BJ (cell line): ENCODE results near the gene PIK3C2G. TPM values are rescaled to one million over a fixed set of nuclear protein-coding genes. Genes with fewer than 3 reads are reported as not detected.

ENCODE experiments used
- CTCF ChIA-PET: fragments of 350-600 bp; formaldehyde crosslinking; extraction: SDS; loops from one replicate; lab custom pipeline; 2021; ENCODE audit warnings: antibody characterized with exemption, inconsistent platforms; lab: Yijun Ruan, JAX
- POLR2A ChIA-PET: fragments of 300-600 bp; sonication (Branson Sonifier 250); formaldehyde crosslinking; extraction: SDS; loops from one replicate; lab custom pipeline; 2021; ENCODE audit warnings: antibody characterized with exemption; lab: Charles Lee
- DNase-seq: peaks from one replicate; pipeline ENCODE4 v3.0.0-alpha.2; 2011; ENCODE audit warnings: low read depth
- H3K27me3 ChIP-seq: 2 replicates; pipeline ENCODE4 v1.6.0; 2011; ENCODE audit warnings: low read length; ENCODE audit not compliant: control insufficient read depth, insufficient read depth
- H3K36me3 ChIP-seq: 2 replicates; pipeline ENCODE4 v1.5.1; 2011; ENCODE audit warnings: low read length; ENCODE audit not compliant: control insufficient read depth, insufficient read depth
- H3K4me3 ChIP-seq: 2 replicates; pipeline ENCODE4 v1.5.1; 2011; ENCODE audit warnings: low read depth, mild to moderate bottlenecking, control low read depth, low read length
- polyA plus RNA-seq: library from polyadenylated mRNA; depleted of rRNA; stranded (reverse); fragments of >200 nt; gene quantifications from 2 replicates; pipeline ENCODE4 v1.2.3, GENCODE V29; 2011
- TF ChIP-seq, protein P1 (sequence below): IDR thresholded peaks from 2 replicates; pipeline ENCODE4 v1.5.1; 2011; ENCODE audit warnings: low read depth, mild to moderate bottlenecking, control low read depth, inconsistent platforms, low read length, moderate library complexity; ENCODE audit not compliant: insufficient read depth

The PIK3C2G gene
- polyA plus RNA-seq, 1 experiment: not detected

DNA sequence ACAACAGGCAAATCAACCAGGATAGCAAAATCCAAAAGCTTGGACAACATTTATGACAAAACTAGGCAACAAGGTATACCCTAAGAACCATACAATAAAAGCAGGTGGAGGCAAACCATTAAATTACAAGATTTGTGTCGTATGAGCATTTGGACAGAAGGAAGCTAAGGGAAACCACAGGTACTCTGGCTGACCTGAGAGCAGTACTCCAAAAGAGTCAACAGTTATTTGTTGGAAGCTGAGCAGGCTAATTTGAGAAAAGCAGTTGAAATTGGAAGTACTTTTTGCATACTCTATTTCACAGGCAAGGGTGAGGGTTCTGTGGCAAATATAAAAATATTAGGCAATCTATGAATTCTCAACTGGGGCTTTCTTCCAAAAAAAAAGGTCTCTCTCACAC, 297.9 kb downstream of the PIK3C2G start:
- TF ChIP-seq, protein P1, sequence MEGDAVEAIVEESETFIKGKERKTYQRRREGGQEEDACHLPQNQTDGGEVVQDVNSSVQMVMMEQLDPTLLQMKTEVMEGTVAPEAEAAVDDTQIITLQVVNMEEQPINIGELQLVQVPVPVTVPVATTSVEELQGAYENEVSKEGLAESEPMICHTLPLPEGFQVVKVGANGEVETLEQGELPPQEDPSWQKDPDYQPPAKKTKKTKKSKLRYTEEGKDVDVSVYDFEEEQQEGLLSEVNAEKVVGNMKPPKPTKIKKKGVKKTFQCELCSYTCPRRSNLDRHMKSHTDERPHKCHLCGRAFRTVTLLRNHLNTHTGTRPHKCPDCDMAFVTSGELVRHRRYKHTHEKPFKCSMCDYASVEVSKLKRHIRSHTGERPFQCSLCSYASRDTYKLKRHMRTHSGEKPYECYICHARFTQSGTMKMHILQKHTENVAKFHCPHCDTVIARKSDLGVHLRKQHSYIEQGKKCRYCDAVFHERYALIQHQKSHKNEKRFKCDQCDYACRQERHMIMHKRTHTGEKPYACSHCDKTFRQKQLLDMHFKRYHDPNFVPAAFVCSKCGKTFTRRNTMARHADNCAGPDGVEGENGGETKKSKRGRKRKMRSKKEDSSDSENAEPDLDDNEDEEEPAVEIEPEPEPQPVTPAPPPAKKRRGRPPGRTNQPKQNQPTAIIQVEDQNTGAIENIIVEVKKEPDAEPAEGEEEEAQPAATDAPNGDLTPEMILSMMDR: no peak
- POLR2A ChIA-PET: no interaction called here
- CTCF ChIA-PET: no interaction called here

DNA sequence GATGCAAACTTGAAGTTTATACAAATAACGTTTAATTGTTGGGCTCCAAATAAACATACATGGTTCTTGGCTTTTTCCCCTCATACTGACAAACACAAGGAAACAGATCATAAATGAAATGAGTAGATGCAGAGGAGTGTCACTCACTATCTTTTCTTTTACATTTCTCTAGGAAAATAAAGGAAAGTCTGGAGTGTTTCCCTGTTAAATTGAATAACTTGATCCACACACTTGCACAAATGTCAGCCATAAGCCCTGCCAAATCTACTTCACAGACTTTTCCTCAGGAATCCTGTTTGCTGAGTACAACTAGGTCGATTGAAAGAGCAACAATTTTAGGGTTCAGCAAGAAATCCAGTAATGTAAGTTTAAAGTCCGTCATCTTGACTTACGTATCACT, 301.2 kb downstream of the PIK3C2G start:
- DNase-seq: no peak
- H3K4me3 ChIP-seq: no peak overlapping the region
- no peaks in the 10 kb centered on the region for H3K36me3 ChIP-seq
- ChIA-PET CTCF (no interaction called here), POLR2A (interaction anchor here (0.6 kb wide), 1 partner anchor 49 kb away, joined by 4 read pairs; no protein-coding TSS in a partner anchor)
- TF ChIP-seq, protein P1: no peak
- H3K27me3 ChIP-seq: no peaks in the 10 kb centered on the region

More for the DNA sequence above, 297.9 kb downstream of the PIK3C2G start:
- no peak overlapping the region for H3K4me3 ChIP-seq
- no peak for DNase-seq
- H3K27me3 ChIP-seq: no peaks in the 10 kb centered on the region
- H3K36me3 ChIP-seq: no peaks in the 10 kb centered on the region

DNA sequence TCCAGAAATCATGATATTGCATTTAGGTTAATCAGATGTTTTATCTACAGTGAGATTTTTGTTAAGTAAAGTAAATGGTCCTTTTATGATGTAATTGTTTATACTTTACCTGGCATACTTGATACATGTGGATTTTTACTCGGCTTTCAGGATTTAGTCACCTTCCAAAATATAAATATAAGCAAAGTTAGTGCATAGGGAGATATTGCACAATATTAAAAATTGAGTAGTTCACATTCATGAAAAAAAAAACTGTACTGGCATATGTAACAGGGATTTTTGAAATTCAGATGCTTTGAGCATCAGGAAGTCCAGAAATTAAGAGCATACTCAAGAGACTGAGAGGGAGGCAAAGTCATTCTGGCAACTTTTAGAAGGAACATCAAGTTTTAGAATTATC, 303.0 kb downstream of the PIK3C2G start:
- ChIA-PET CTCF (interaction anchor here (0.7 kb wide), 1 partner anchor 260 kb away, joined by 3 read pairs; no protein-coding TSS in a partner anchor), POLR2A (no interaction called here)
- Histone ChIP-seq H3K36me3 (no peaks in the 10 kb centered on the region), H3K4me3 (no peak overlapping the region), H3K27me3 (no peaks in the 10 kb centered on the region)
- TF ChIP-seq, protein P1: no peak
- DNase-seq: no peak

DNA sequence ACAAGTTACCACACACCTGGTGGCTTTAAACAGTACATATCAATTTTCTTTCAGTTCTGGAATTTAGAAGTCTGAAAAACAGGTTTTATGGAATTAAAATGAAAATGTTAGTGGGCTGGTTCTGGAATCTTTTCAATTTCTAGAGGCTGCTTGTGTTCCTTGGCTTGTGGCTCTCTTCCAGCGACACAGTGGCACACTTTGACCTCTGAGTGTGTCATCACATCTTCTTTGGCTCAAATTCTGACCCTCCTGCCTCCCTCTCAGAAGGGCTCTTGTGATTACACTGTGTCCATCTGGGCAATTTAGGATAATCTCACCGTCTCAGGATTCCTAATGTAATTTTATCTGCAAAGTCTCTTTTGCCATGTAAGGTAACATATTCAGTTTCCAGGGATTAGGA, 306.5 kb downstream of the PIK3C2G start:
- CTCF ChIA-PET: interaction anchor here (0.6 kb wide), 1 partner anchor 313 kb away, joined by 3 read pairs; no protein-coding TSS in a partner anchor
- DNase-seq: no peak
- Histone ChIP-seq H3K4me3 (no peak overlapping the region), H3K36me3 (no peaks in the 10 kb centered on the region), H3K27me3 (no peaks in the 10 kb centered on the region)
- TF ChIP-seq, protein P1: no peak
- POLR2A ChIA-PET: no interaction called here

DNA sequence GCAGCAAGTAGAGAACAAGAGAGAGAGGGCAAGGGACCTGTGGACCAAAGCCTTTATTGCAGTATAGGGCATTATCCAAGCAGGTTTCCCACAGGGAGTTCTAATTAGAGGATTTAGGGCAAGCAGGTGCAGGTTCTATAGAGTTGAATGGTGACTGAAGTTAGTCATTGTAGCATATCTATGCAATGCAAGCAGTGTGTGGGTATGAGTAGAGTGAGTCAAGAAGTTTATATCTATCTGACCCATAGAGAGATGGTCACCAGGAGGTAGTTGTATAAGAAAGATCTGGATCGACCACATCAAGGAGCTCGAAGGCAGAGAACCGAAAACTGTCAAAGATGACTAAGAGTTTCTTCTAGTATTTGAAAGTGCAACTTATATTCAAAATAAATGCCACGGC, 309.2 kb downstream of the PIK3C2G start:
- TF ChIP-seq, protein P1: no peak
- Histone ChIP-seq H3K27me3 (no peaks in the 10 kb centered on the region), H3K36me3 (no peaks in the 10 kb centered on the region), H3K4me3 (no peak overlapping the region)
- ChIA-PET CTCF (no interaction called here), POLR2A (no interaction called here)
- no peak for DNase-seq
